Neural progenitor cell (in vitro differentiated cells): ENCODE measurements around the gene MAPK10. TPM values are rescaled to one million over a fixed set of nuclear protein-coding genes. Genes with fewer than 3 reads are reported as not detected.

Experiments
- DNase-seq: peaks from one replicate; pipeline ENCODE4 v3.0.0-alpha.2; 2016; ENCODE audit warnings: low spot score
- H2AFZ ChIP-seq: fragments of 200-600 bp; sonication (generic); replicated peaks from 2 replicates; pipeline ENCODE4 v1.6.1; 2016; ENCODE audit warnings: antibody characterized with exemption
- H3F3A ChIP-seq: fragments of 200-600 bp; sonication (generic); 2 replicates; pipeline ENCODE4 v1.6.1; 2016; ENCODE audit warnings: antibody characterized with exemption, low read depth
- H3K27ac ChIP-seq: fragments of 200-600 bp; sonication (generic); 2 replicates; pipeline ENCODE4 v1.5.1; 2016; ENCODE audit warnings: mild to moderate bottlenecking
- H3K27me3 ChIP-seq: fragments of 200-600 bp; sonication (generic); 2 replicates; pipeline ENCODE4 v1.6.1; 2016; ENCODE audit warnings: mild to moderate bottlenecking, moderate library complexity
- H3K36me3 ChIP-seq: fragments of 200-600 bp; sonication (generic); 2 replicates; pipeline ENCODE4 v1.5.1; 2016
- H3K4me1 ChIP-seq: fragments of 200-600 bp; sonication (generic); 2 replicates; pipeline ENCODE4 v1.6.1; 2016; ENCODE audit warnings: mixed run types
- H3K4me2 ChIP-seq: fragments of 200-600 bp; sonication (generic); 2 replicates; pipeline ENCODE4 v1.6.1; 2016
- H3K4me3 ChIP-seq: fragments of 200-600 bp; sonication (generic); 2 replicates; pipeline ENCODE4 v1.5.1; 2016
- H3K79me2 ChIP-seq: fragments of 200-600 bp; sonication (generic); 2 replicates; pipeline ENCODE4 v1.6.1; 2016; ENCODE audit warnings: low read depth
- H3K9ac ChIP-seq: fragments of 200-600 bp; sonication (generic); 2 replicates; pipeline ENCODE4 v1.6.1; 2016
- H3K9me3 ChIP-seq: fragments of 200-600 bp; sonication (generic); 2 replicates; pipeline ENCODE4 v1.5.1; 2016; ENCODE audit warnings: low read depth
- H4K20me1 ChIP-seq: fragments of 200-600 bp; sonication (generic); 2 replicates; pipeline ENCODE4 v1.6.1; 2016; ENCODE audit warnings: low read depth
- H3K27ac Mint-ChIP-seq: 3 replicates; pipeline ENCODE4 v1.8.0; 2021; ENCODE audit warnings: mixed read lengths
- H3K27me3 Mint-ChIP-seq: 2 replicates; pipeline ENCODE4 v1.8.0; 2022; ENCODE audit warnings: low read depth, mild to moderate bottlenecking, inconsistent platforms, moderate library complexity, mixed read lengths; ENCODE audit not compliant: insufficient read depth
- H3K36me3 Mint-ChIP-seq: 3 replicates; pipeline ENCODE4 v1.8.0; 2021; ENCODE audit warnings: mixed read lengths
- H3K4me1 Mint-ChIP-seq: 3 replicates; pipeline ENCODE4 v1.8.0; 2021; ENCODE audit warnings: mixed read lengths
- H3K4me3 Mint-ChIP-seq: 3 replicates; pipeline ENCODE4 v1.8.0; 2021; ENCODE audit warnings: mild to moderate bottlenecking, moderate library complexity, mixed read lengths
- H3K9me3 Mint-ChIP-seq: 3 replicates; pipeline ENCODE4 v1.8.0; 2020; ENCODE audit warnings: mixed read lengths
- CTCF ChIP-seq: fragments of 200-600 bp; sonication (generic); IDR thresholded peaks from 2 replicates; pipeline ENCODE4 v1.5.1; 2017; ENCODE audit warnings: antibody characterized with exemption, mild to moderate bottlenecking
- EZH2 ChIP-seq: fragments of 200-600 bp; sonication (generic); IDR thresholded peaks from 2 replicates; pipeline ENCODE4 v1.6.1; 2017; ENCODE audit warnings: antibody characterized with exemption, mild to moderate bottlenecking, moderate library complexity
- EZH2phosphoT487 ChIP-seq: fragments of 200-600 bp; sonication (generic); IDR thresholded peaks from 2 replicates; pipeline ENCODE4 v1.6.1; 2017; ENCODE audit warnings: antibody characterized with exemption
- total RNA-seq: library from RNA; depleted of rRNA; stranded (reverse); fragments of >200 nt; gene quantifications from 2 replicates; pipeline ENCODE4 v1.2.3, GENCODE V29; 2015; ENCODE audit warnings: low replicate concordance

MAPK10 gene
- total RNA-seq, 1 donor from 2014 or later, result 383 TPM

GRCh38 chr4:86054286-86055032, 305.4 kb downstream of the MAPK10 start:
- Histone ChIP-seq H4K20me1 (no peaks in the 10 kb centered on the region), H3K9me3 (no peaks in the 10 kb centered on the region), H3K36me3 (peaks cover 14% of the 10 kb centered on the region), H3K27me3 (no peaks in the 10 kb centered on the region), H3F3A (no peaks in the 10 kb centered on the region), H3K9ac (no peak overlapping the region), H3K4me2 (no peak overlapping the region), H3K79me2 (no peaks in the 10 kb centered on the region), H3K4me3 (no peak overlapping the region), H3K27ac (no peak overlapping the region), H2AFZ (no peak overlapping the region), H3K4me1 (peaks cover 13% of the 10 kb centered on the region)
- H3K27me3 Mint-ChIP-seq, result no peaks in the 10 kb centered on the region
- H3K9me3 Mint-ChIP-seq, result no peaks in the 10 kb centered on the region
- H3K27ac Mint-ChIP-seq, result peak overlapping the region; percentile 8
- no peak overlapping the region for H3K4me3 Mint-ChIP-seq
- TF ChIP-seq EZH2phosphoT487 (no peak), CTCF (no peak), EZH2 (no peak)
- DNase-seq, result no peak
- peaks cover 30% of the 10 kb centered on the region for H3K4me1 Mint-ChIP-seq
- peaks cover 33% of the 10 kb centered on the region for H3K36me3 Mint-ChIP-seq

GRCh38 chr4:86050496-86050895, 309.4 kb downstream of the MAPK10 start:
- H3K4me2 ChIP-seq, result no peak overlapping the region
- Mint-ChIP-seq H3K4me3 (no peak overlapping the region), H3K9me3 (no peaks in the 10 kb centered on the region), H3K36me3 (peaks cover 29% of the 10 kb centered on the region), H3K27ac (no peak overlapping the region), H3K27me3 (peaks cover 2% of the 10 kb centered on the region), H3K4me1 (peaks cover 28% of the 10 kb centered on the region)
- TF ChIP-seq EZH2phosphoT487, result no peak
- TF ChIP-seq EZH2, result no peak
- no peak for TF ChIP-seq CTCF
- no peaks in the 10 kb centered on the region for H3K79me2 ChIP-seq
- H3K36me3 ChIP-seq, result peaks cover 14% of the 10 kb centered on the region
- no peak overlapping the region for H3K4me3 ChIP-seq
- no peaks in the 10 kb centered on the region for H3K9me3 ChIP-seq
- no peaks in the 10 kb centered on the region for H3F3A ChIP-seq
- H3K27ac ChIP-seq, result no peak overlapping the region
- no peak for DNase-seq
- no peaks in the 10 kb centered on the region for H3K27me3 ChIP-seq
- H4K20me1 ChIP-seq, result no peaks in the 10 kb centered on the region
- H2AFZ ChIP-seq, result no peak overlapping the region
- no peak overlapping the region for H3K9ac ChIP-seq
- peaks cover 2% of the 10 kb centered on the region for H3K4me1 ChIP-seq

GRCh38 chr4:86048426-86048825, 311.4 kb downstream of the MAPK10 start:
- Histone ChIP-seq H3K4me1 (no peaks in the 10 kb centered on the region), H3K4me2 (no peak overlapping the region), H3K36me3 (peaks cover 21% of the 10 kb centered on the region), H3F3A (peaks cover 6% of the 10 kb centered on the region), H3K4me3 (no peak overlapping the region), H4K20me1 (no peaks in the 10 kb centered on the region), H3K9ac (no peak overlapping the region), H3K9me3 (no peaks in the 10 kb centered on the region), H3K79me2 (no peaks in the 10 kb centered on the region), H3K27me3 (no peaks in the 10 kb centered on the region), H3K27ac (no peak overlapping the region), H2AFZ (no peak overlapping the region)
- TF ChIP-seq CTCF (no peak), EZH2 (no peak), EZH2phosphoT487 (no peak)
- no peaks in the 10 kb centered on the region for H3K9me3 Mint-ChIP-seq
- no peak for DNase-seq
- peaks cover 27% of the 10 kb centered on the region for H3K36me3 Mint-ChIP-seq
- peaks cover 2% of the 10 kb centered on the region for H3K27me3 Mint-ChIP-seq
- H3K27ac Mint-ChIP-seq, result no peak overlapping the region
- peaks cover 8% of the 10 kb centered on the region for H3K4me1 Mint-ChIP-seq
- no peak overlapping the region for H3K4me3 Mint-ChIP-seq
